GM21737 (cell line): Measurements from ENCODE around the gene AP2B1.

Experiments used
- ATAC-seq: cut with Tn5 transposase; IDR thresholded peaks from one replicate; pipeline ENCODE4 v1.9.1; 2021; ENCODE audit warnings: mild to moderate bottlenecking, moderate library complexity; ENCODE audit not compliant: unreplicated experiment

Gene AP2B1

DNA sequence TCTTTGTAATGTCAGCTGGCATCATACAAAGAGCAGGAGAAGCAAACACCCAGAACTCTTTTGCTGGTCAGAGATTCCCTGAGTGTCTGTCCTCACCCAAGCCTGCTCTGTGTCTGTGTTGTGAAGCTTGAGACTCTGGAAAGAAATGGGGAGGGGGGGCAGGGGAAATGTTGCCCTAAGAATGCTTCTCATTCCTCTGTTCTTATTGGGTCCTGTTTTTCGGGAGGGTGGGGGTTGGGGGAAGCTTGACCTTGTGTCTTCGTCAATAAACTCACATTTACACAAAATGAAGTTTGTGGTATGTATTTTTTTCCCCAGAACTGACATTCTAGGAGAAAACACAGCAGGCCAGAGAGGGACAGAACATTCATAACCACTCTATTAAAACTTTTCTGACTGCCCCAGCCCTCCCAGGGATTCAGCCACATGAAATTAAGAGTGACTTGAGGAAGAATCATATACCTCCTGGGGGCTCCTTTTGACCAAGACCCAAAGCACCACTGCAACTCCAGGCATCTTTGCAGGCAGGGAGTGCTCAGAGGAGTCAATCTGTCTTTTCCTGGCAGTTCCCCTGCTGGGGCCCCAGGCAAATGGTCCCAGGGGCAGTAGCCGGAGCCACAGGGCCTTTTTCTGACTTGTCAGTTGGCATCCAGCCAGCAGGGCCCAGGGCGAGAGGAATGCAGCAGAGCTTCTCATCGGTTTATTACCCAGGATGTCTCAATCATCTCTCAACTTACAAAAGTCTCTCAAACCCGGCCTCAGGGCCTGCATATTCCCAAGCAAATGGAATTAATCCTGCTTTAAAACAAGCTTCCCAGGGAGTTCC is 139.2 kb downstream of the AP2B1 start:
- ATAC-seq: no peak

DNA sequence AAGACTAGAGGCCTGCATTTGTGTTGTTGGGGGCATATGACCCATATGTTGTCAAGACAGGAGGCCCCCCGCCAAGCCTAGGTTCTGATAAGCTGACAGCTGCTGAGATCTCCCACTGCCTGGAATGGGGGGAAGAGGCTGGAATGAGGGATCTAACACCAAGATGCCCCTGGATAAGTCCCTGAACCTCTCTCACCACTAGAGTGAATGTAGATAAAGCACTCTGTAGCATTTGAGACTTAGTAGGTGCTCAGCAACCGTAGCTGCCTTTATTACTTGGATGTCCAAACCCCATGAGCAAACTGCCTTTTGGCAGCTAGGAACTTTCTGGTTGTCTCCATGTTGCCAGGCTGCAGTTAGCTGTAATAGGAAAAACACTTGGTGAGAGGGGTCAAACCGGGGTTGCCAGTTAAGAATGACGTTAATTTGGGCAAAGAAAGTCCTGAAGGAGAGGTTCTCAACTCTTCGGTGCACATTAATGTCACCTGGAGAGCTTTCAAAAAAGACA is 139.9 kb downstream of the AP2B1 start:
- no peak for ATAC-seq

DNA sequence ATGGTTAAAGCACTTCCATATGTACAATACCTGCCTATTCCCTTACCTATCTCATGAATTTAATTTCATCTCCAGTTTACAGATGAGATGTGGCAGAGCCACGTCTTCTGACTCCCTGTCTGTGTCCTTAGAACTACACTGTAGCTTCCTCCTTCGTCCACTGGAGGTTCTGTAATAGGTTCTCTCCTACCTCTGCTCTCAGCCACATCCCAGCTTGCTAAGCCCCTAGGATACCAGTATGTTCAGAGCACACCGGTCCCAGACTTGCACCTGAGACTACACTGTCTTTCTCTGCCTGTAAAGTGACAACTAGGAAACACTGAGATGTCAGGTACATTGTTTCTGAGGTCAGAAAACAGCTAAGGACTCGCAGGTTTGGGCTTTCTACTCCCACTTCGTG is 140.5 kb downstream of the AP2B1 start:
- no peak for ATAC-seq

DNA sequence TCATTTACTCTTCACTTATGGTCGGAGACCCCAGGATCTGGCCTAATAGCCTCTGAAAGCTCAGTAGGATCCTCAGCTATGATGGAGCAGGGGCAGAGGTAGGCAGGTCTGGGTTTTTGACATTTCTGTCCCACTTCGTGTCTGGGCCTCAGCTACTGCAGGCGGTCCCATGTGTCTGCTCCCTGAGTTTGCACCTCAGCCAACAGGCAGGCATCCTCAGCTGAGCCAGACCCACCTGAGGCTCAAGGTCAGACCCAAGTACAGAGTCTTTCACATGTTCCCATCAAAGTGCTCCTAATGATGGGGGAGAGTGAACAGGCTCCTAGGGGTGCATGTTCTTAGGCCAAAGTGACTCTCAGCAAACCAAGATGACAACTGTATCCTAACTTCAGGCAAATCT is 141.4 kb downstream of the AP2B1 start:
- no peak for ATAC-seq

DNA sequence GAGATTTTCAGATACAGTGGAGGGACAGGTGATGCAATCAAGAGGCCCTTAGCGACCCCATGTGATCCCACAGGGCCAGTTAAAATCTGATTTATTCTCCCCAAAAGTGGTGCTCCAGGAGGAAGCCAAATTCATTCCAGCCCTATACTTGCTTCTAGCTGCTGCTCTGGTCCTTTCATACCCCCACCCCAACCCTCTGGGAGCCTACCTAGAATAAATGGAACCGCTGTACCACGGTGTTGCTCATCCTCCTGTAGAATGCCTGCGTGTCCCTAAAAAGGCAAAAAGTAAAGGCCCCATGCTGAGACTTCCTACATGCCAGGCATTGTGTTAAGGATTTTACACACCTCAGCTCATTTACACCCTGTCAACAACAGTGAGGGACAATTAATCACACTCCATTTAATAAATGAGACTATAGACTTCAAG is 142.3 kb downstream of the AP2B1 start:
- ATAC-seq: no peak

- no peak for ATAC-seq
Measured at GRCh38 chr17:35730400-35731005, 143.4 kb downstream of the AP2B1 start.

- no peak for ATAC-seq
Measured at GRCh38 chr17:35731239-35731916, 144.3 kb downstream of the AP2B1 start, which contains the start of gene RASL10B. TSS of gene RASL10B (plus strand) at chr17:35731639. CDS start at chr17:35735185, 3,546 bp downstream.

DNA sequence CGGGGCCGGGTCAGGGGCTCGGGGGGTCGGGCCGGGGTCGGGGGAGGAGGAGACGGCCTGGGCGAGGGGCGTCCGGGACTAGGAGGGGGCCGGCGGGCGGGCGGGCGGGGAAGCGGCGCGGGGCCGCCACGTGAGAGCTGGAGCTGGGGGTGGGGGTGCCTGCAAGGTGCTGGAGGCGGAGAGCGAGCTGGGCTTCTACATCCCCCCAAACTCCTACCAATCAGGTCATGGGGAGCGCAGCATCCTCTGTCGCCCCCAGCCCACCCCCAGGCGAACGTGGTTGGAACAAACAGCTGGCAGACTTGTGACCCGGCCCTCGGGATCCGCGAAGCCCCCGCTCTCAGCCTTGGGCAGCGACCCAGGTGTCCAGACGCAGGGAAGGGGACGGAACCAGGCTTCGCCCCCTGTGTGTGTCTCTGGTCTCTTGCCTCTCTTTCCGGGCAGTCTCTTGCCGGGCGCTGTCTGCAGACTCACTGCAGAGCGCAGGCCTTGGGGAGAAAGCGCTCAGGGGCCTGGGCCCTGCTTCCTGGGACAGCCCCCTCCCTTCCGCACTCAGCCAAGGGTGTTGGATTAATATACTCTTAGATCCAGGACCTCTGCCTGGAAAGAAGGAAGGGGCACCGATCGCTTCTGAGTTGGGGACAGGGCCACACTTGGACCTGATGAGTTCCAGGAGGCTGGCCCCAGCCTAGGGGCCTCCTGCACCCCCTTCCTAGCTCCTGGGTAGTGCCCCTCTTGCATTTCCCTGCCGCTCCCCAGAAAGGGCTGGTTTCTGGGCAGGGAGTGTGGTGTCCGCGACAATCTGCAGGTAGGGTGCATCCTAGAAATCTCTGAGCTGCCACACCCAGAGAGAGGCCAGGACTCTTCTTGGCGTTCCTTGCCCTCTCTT is 145.0 kb downstream of the AP2B1 start:
- ATAC-seq: no peak

- no peak for ATAC-seq
Measured at GRCh38 chr17:35732806-35733136, 145.6 kb downstream of the AP2B1 start.

DNA sequence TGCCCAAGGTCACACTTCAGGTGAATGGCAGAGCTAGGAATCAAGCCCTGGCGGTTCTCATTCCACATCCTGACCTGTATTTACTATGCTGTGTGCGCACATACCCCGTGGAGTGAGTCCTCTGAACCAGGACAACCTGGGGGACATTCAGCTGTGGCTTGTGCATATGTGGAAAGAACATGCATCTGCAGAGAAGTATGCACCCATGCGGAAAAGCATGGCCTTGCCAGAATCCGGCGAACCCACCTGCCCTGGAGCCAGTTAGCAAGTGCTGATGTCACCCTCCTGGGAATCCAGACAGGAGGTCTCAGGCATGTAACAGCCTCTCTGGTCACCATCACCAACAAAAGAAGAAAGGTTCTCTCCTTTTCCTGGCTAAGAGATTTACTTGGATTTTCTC is 146.2 kb downstream of the AP2B1 start:
- ATAC-seq: no peak

- ATAC-seq: no peak
Measured at GRCh38 chr17:35734396-35734795, 147.3 kb downstream of the AP2B1 start.

DNA sequence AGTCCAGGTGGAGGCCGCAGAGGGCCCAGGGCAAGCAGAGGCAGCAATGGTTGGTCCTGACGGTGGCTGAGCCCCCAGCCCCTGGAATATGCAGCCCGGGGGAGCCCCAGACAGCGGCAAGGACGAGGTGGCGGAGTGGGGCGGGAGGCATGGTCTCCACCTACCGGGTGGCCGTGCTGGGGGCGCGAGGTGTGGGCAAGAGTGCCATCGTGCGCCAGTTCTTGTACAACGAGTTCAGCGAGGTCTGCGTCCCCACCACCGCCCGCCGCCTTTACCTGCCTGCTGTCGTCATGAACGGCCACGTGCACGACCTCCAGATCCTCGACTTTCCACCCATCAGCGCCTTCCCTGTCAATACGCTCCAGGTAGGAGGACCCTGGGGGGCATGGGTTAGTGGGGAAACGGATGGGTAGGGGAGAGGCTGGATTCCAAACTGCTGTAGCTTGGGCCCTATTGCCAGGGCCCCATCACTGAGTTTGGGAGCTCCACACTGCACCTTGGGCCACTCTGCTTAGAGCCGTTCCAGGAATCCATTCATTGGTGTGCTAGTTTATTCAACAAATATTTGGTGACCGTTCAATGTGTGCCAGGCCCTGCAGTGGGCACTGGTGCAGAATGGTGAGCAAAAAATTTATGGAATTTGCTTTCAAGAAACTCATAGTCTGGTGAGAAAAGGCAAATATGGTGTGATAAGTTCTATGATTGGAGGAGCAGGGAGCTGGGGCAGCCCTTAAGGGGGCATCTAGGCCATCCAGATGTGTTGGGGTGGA is 148.1 kb downstream of the AP2B1 start:
- no peak for ATAC-seq

- ATAC-seq: no peak
Measured at GRCh38 chr17:35736236-35736635, 149.1 kb downstream of the AP2B1 start.

- no peak for ATAC-seq
Measured at GRCh38 chr17:35738519-35739133, 151.5 kb downstream of the AP2B1 start.

- no peak for ATAC-seq
Measured at GRCh38 chr17:35740216-35740615, 153.1 kb downstream of the AP2B1 start.

DNA sequence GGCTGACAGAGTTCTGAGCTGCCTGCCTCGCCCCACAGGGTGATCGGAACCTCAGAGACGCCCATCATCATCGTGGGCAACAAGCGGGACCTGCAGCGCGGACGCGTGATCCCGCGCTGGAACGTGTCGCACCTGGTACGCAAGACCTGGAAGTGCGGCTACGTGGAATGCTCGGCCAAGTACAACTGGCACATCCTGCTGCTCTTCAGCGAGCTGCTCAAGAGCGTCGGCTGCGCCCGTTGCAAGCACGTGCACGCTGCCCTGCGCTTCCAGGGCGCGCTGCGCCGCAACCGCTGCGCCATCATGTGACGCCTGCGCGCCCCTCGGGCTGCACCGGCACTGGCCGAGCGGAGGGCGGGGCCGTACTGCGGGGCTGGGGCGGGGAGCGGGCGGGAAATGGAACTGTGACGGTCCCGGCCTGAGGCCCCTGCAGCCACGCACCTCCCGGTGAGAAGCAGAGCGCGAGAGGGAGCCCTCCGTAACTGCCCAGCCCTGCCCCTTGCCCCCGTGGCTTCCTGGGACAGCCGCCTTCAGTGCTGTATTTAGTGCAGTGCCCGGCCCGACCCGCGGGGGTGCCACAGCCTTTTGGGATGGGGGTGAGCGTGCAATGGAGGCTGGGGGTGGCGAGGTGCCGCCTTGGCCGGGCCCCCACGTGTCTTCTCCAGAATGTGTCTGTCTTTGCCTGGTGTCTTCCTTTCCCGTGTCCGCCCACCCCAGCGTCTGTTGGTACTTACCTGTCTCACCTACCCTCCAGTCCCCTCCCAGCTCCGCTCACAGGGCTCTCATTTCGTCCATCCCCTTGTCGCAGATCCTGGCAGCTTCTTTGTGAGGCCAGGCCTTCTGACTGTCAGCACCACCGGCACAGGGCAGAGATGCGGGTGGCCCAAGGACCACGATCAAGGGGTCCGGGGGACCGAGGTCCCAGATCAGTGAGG is 154.1 kb downstream of the AP2B1 start:
- ATAC-seq: no peak

GRCh38 chr17:35742496-35742895 is 155.4 kb downstream of the AP2B1 start:
- no peak for ATAC-seq

- no peak for ATAC-seq
Measured at GRCh38 chr17:35742896-35743477, 155.9 kb downstream of the AP2B1 start.
